CD4-positive, alpha-beta T cell treated with Interferon alpha-2 for 1 hour (primary cell): Measurements from ENCODE around the gene TSHZ2.
A peak's percentile ranks its signal among the peaks of the same experiment; 100 is the strongest.
"Not testable (repeated sequence)": the region's sequence is repeated elsewhere in the genome, so short reads cannot be mapped to it uniquely, and the experiment has no call there.

Experiments
- DNase-seq, 2 donors: peaks; one replicate each; pipeline ENCODE4 v3.0.0-alpha.2; 2020 to 2022

Gene TSHZ2

DNA sequence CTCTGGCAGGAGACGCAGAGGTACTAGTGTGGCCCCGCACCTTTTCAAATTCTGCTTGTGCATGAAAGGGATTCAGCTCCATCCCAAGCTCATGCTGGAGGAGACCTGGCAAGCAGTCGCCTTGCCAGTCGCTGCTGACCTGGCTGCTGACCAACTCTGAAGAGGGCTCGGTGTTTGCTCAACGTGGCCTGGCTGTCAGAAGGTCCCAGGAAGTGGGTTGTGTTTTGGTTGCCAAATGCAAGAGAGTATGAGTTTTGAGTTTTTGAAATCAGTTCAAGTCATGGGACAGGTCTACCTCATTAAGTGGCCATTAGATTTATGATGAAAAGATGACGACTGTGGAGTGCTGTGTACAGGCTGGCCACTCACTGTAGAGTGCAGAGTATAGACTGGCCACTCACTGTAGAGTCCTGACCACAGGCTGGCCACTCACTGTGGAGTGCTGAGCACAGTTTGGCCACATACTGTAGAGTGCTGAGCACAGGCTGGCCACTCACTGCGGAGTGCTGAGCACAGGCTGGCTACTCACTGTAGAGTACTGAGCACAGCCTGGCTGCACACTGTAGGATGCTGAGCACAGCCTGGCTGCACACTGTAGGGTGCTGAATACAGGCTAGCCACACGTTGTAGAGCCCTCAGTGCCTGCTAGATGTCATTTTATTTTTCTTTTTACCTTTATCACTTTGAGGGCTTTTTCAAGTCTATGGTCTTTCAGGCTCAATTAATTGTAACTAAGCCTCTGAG is 427.6 kb downstream of the TSHZ2 start:
- no peak for DNase-seq

DNA sequence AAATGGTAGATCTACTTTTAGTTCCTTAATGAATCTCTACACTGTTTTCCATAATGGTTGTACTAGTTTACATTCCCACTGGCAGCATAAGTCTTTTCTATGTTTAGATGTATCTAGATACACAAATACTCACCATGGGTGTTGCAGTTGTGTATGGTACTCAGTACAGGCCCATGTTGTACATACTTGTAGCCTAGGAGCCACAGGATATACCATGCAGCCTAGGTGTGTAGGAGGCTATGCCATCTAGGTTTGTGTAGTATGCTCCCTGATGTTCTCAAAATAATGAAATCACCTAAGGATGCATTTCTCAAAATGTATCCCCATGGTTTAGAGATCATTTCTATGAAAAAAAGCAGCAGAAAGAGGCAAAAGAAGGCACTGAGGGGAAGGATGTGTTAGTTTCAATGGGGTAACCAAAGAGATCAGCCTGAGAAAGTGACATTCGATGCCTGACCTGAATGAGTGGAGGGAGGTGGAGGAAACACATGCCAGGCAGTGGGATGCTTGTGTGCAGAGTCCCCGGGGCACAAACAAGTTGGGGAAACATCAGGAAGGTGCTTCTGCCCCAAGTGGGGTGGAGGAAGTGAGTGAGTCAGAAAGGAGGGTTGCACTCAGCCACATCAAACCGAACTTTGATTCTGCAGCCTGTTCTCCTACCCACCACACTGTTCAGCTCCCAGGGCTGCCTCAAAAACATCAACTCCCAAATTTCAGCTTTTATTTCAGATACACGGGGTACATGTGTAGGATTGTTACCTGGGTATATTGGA is 430.3 kb downstream of the TSHZ2 start:
- DNase-seq, result no peak

DNA sequence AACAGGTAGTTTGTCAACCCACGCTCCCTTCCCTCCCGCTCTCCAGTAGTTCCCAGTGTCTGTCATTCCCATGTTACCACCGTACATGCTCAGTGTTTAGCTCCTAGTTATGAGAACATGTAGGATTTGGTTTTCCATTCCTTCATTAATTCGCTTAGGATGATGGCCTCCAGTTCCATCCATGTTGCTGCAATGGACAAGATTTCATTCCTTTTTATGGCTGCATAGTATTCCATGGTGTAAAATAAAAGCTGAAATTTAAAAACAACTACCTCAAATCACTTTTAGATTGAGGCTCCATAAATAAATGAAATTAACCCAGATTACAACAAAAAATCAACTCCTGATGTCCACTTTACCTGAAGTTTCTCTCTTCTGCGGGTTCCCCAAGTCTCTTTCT is 430.9 kb downstream of the TSHZ2 start:
- no peak for DNase-seq

DNA sequence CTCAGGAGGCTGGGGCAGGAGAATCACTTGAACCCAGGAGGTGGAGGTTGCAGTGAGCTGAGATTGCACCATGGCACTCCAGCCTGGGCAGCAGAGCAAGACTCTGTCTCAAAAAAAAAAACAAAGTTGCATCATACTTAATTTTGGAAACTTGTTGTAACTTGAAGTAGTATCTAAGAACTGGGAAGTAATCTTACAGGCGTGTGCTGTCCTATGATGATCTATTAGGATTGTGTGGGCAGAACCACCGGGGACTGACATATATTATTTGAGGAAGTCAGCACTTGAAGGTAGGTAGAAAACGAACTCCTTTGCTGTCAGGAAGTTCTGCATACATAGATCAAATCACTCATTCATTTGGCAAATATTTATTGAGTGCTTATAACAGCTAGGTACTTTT is 433.0 kb downstream of the TSHZ2 start:
- no peak for DNase-seq

DNA sequence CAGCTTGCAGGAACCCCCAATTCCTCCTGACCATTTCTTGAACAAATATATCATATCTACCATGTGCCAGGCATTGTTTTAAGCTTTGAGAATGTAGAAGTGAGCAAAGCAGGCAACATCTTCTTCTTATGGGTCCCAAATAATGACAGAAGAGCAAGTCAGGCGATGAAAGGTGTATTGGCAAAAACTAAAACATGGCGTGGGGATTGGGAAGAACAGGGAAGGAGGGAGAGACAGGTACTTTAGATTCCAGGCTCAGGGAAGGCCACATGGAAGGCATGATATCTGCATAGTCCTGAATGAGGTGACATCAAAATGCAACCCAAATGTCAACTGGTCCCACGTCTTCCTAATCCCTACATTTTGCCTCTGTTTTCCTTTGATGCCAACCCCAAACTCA is 434.4 kb downstream of the TSHZ2 start:
- DNase-seq, result no peak

DNA sequence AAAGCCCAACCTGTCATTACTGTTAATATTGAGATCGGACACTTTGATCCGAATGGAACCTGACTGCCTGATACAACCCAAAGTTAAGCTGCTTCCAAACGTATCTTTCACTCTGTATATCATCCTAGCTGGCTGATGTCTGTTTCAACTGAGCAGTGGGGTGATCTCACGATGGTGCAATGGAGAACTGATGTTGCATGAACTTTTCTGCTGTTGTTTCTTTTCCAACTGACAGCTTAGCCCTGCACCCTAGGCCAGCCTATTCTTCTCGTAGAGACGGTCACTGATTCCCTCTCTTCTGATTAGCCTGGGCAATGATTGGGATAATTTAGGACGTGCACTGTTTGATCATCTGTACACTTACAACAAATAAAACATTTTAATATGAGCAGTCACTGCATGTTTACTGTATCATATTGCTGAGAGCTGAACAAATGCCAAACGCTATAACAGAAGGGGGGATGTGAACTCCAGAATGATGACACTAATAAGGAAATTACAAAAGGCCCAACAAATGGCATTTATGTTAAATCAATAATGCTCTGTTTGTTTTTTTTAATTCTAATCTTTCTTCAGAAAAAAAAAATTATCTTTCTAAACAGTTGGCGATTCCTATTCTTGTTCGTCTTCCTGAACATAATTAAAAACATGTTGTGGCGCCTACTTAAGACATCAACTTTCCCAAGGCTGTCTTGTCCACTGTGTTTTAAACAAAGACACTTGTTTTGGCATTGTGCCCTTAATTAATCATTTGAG is 436.7 kb downstream of the TSHZ2 start:
- no peak for DNase-seq

DNA sequence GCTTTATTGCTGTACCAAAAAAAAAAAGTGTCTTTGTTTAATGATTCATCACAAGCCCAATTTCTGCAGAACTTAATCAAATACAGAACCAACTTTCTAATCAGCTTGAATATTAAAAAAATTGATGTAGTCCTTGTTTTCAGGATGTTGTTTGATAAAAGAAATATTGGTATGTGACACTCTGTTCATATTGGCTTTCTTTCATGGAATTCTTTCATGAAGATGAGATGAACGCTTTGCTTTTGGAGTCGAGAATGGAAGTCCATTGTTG is 437.2 kb downstream of the TSHZ2 start:
- DNase-seq, result no peak

DNA sequence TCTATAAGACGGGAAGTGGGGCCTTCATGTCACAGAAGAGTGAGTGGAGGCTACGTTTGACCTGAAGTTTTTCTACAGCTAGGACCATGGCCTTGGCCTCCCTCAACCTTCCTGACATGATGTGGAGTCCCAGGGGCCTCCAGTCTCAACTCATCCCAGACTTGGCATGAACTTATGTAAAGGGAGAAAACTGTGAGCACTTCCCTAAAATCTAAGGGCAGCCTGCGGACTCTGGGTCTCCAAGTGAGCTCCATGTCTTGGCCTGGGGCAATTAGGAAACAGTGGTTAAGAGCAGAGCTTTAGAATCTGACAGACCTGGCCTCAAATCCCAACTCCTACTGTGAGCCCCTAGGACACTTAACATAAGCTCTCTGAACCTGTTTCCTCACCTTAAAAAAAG is 439.0 kb downstream of the TSHZ2 start:
- no peak for DNase-seq

DNA sequence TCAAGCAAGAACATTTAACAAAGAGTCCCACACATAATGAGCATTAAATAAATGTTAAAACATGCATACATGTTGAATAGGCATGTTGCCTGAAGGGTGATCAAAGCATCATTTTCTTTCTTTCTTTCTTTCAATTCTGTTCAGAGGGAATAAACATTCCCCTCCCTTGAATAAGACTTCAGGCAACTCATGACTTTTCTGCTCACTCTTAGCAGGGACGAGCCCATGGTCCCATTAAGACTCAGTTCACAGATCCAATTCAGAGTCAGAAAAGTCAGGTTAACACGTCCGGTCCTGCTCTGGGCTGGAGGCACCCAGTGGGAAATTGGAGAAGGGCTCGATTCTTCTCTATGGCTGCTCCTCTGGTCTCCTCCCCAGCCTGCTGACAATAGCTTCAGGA is 439.7 kb downstream of the TSHZ2 start:
- DNase-seq, result no peak

DNA sequence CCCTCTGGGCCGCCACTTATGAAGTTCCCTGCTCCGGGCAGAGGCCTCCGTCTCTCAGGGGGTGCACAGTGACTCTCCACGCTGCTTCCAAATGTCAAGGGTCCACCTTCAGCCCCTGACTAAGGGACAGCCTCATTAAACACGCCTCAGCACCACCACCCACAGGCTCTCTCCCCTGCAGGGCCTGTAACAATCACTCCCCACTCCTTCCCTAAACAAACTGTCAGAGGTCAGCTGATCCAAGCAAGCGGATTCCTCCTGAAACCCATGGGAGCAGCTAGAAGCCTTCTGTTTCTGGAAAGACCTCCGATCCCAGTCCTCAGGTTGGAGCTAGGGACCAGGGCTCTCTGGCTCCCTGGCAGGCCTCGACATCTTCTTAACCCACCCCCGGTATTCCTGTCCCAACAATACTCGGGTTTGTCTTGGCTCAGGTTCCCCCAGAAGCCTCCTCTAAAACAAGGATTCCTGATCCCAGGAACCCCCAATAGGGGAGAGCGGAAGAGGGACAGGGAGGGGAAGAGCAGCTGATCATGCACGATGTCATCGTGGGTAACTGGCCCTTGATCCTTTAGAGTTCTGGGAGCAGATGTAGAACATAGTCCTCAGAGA is 440.5 kb downstream of the TSHZ2 start:
- DNase-seq, result no peak

DNA sequence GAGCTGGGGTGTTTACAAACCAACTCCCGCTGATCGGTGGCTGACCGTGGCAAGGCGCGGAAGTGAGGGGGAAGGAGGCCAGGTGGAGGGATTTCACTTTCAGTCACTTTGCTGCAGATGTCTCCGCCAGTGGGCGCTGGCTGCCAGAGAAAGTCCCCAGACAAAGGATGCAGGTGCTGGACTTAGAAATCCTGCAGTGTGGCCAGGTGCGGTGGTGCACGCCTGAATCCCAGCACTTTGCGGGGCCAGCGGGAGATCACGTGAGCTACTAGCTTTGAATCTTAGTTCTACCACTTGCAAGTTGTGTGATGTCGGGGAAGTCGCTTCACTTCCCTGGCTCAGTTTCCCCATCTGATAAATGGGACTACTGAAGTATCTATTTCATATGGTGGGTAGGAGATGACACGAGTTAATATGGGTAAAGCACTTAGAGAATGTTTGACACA is 441.1 kb downstream of the TSHZ2 start:
- peak; percentile 57 to 61 for DNase-seq

DNA sequence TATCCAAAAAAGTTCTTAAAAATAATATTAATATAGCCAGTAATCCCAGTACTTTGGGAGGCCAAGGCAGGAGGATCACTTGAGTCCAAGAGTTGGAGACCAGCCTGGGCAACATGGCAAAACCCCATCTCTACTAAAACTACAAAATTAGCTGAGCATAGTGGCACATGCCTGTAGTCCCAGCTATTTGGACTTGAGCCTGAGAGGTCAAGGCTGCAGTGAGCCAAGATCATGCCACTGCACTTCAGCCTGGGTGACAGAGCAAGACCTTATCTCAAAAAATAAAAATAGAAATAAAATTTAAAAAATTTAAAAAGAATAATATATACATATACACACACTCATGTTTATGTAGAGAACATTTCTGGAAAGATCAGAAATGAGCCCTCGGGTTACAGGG is 441.7 kb downstream of the TSHZ2 start:
- DNase-seq, result not testable (repeated sequence)

DNA sequence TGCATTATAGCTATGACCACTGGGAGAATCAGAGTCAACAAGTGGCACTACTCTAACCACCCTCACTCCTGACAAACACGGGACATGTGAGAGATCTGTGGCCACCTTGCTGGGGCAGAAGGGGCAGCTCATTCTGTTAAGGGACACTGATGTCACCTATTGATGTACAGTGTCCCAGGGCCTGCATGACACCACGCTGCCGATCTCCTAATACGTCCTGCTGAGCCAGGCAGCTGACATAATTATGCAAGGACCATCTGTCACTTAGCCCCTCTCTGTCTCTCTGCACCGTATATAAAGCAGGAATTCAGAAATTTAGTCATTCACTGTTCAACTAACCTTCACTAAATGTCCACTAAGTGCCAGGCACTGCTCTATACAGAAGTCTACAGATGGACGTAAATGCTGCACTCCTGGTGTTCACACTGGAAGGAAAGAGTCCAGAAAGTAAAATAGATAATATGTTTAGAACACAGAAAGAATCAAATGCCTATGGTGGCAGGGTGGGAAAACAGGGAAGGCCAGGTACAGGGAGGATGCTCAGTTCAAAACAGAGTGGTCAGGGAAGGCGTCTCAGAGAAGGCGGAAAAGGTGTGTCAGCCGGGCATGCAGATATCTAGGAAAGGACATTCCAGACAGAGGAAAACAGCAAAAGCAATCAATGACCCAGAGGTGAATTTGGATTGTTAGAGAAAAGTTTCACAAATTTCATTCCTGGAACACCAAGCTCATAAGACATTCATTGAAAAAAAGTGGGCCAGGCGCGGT is 447.7 kb downstream of the TSHZ2 start:
- no peak for DNase-seq

DNA sequence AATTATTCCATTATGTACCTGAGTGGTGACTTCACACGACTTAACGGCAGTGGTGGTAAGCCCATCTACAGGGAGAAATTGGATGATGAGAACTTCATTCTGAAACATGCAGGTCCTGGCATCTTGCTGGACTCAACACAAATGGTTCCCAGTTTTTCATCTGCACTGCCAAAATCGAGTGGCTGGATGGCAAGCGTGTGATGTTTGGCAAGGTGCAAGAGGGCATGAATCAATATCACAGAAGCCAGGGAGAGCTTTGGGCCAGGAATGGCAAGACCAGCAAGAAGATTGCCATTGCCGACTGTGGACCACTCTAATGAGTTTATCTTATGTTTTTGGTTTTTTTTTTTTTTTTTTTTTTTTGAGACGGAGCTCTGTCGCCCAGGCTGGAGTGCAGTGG is 449.2 kb downstream of the TSHZ2 start:
- DNase-seq, result no peak

DNA sequence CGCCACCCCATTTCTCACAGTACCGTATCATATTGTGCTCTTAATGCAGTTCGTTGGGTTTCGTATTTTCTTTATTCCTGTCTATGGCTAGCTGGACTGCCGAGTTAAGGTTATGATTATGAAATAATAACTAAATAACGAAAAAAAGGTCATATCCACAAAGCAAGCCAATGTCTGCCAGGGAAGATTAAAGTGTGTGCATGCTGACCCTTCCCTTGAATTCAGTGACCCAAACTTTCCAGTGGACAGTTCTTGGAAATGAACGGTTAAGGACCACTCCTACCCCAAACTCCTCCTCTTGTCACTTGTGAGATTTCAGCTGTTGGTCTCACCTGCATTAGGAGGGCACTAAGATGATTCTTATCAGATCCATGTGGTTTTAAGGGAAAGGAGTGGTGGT is 449.9 kb downstream of the TSHZ2 start:
- DNase-seq, result no peak

DNA sequence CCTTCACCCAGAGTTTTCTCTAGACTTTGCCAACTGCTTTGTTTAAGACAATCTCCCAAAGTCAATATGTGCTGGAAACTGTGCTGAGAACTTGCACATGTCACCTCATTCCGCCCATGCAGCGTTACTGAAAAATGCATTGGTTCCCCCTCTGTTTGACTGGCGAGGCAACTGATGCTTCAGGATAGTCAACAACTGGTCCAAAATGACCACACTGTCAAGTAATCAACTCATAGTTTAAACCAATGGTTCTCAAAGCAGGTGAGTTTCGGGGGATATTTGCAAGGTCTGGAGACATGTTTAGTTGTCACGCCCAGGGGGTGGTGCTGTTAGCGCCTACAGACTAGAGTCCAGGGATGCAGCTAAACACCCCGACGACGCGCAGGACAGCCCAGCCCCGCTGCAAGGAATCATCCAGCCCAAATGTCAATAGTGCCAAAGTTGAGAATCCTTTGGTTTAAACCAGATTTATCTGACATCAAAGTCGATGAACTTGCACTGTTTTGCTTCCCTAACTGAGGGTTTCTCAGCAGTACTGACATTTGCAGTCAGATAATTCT is 451.5 kb downstream of the TSHZ2 start:
- DNase-seq, result no peak

DNA sequence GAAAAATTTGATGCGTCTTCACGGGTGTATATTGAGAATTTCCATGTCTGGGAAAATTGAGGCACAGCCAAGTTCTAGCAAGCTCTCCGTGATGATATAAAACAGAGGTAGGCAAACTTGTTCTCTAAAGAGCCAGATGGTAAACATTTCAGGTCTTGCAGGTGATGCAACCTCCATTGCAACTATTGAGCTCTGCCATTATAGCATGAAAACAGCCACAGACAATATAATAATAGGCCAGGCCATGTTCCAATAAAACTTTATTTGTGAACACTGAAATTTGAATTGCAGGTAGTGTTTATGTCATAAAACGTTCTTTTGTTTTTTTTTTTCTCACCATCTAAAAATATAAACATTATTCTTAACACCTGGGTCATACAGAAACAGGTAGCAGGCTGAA is 453.3 kb downstream of the TSHZ2 start:
- no peak for DNase-seq

DNA sequence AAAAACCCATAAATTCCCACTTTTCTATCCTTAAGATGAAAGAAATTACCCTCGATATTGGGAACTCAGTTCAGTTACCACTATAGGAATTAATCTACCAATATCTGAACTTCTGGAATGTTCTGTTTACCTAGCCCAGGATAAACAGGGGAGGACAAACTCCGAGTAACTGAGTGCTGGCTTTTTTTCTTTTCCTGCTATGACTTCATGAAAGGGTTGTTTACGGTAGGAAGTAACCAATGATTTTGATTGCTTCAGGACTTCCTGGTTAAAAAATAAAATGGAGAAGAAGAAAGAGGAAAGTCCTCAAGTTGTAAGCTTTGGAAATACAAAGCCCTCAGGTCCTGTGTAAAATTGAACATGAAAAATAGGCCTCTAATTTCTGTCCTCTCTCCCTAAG is 453.8 kb downstream of the TSHZ2 start:
- DNase-seq, result no peak

DNA sequence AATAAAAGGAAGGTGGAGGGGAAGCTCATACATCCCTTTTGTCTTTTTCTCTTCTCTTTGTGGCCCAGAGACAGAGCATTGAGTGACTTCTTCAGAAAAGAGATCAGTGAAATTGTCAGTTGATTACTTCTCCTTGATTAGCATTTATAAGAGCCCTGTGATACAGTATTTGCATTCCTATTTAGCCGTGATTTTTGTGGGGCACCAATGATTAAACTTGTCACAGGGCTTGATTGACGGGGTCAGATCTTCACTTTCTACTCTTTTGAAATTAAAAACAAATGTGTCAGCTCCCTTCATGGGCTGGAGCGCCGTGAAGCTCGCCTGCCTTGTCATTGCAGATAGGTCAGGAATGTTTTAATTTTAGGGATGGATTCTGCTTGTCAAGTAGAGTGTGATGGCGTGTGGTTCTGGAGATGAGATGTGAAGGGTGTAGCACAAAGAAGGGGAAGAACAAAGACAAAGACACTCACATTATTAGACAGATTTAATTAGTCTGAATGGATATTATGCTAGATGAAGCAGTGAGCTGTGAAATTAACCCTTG is 454.7 kb downstream of the TSHZ2 start:
- DNase-seq, result no peak

DNA sequence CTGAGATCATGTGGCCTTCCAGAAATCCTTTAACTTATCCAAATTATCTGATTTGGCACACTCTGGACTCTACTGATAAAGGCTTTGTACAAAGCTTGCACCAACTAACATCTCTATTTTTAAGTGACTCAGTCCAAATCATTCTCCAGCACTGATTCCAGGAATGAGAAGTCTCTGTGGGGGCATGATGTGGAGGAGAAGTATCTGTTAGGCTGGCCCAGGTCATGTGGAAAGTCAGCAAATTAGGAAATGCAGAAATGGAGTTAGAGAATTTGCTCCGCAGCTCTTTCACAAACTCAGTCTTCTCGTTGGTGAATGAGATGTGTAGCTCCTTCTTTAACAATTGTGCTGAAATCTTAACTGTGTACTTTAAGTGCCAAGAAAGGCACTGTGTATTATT is 455.8 kb downstream of the TSHZ2 start:
- DNase-seq, result no peak

DNA sequence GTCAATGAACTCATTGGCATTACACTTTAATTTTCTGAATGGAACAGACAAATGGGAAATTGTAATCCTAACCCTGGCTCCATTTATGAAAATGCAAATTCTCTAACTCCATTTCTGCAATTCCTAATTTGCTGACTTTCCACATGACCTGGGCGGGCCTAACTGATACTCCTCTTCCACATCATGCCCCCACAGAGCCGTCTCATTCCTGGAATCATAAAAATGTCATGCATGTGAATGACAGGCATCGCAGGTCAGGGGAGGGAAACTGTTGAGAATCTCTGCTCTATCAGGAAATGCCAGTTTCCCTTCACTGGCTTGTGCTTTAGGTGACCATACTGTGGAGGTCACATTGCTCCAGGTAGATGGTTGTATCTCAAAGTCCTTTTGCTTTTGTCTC is 456.4 kb downstream of the TSHZ2 start:
- no peak for DNase-seq

DNA sequence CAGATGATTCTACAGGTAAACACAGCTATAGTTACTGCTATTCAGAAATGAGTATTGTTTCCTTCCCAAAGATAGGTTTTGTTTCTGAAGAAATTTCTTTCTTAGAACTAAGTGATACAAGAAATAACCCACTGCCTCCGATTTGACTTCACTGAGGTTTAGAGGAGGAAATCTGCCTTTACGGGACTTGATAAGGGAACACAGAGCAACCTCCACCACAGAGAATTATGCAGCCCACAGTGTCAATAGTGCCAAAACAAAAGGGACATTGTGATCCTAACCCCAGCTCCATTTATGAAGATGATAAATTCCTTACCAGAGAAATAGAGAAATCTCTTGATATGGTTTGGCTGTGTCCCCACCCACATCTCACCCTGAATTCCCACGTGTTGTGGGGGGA is 456.8 kb downstream of the TSHZ2 start:
- no peak for DNase-seq
